Suprapubic skin (tissue), 3 donors: ENCODE results near the gene TOR2A.

Experiments used
- CTCF ChIP-seq, 2 donors: fragments of 200-600 bp in 1 of 2; fragments of 450-650 bp in 1 of 2; sonication (generic) in 1 of 2; IDR thresholded peaks; one replicate each; pipeline ENCODE4 v1.5.1; 2016 to 2019; ENCODE audit warnings: antibody characterized with exemption in 2 of 2, mild to moderate bottlenecking in 1 of 2, moderate library complexity in 1 of 2
- EP300 ChIP-seq: sonication (generic); formaldehyde crosslinking; IDR thresholded peaks from one replicate; pipeline ENCODE4 v1.6.1; 2017; ENCODE audit warnings: antibody characterized with exemption

- no peak for TF ChIP-seq CTCF (IDR thresholded peaks at IDR 0.05)
- no peak for TF ChIP-seq EP300
Measured at GRCh38 chr9:127768698-127769097, 33.6 kb upstream of the TOR2A start.
